H1 (cell line): ENCODE measurements around the gene OTUD1. TPM values are rescaled to one million over a fixed set of nuclear protein-coding genes. Genes with fewer than 3 reads are reported as not detected.

ENCODE experiments used
- CTCF ChIA-PET: fragments of 300-600 bp; sonication (Branson Sonifier 250); formaldehyde crosslinking; loops from one replicate; lab custom pipeline; 2021; ENCODE audit not compliant: partially characterized antibody; lab: Charles Lee
- POLR2A ChIA-PET: fragments of 300-600 bp; sonication (Branson Sonifier 250); formaldehyde crosslinking; loops from one replicate; lab custom pipeline; 2021; ENCODE audit warnings: inconsistent platforms; ENCODE audit not compliant: partially characterized antibody; lab: Charles Lee
- DNase-seq, 2 experiments: peaks; one replicate each; pipeline versions ENCODE4 v3.0.0 to v3.0.0-alpha.2; 2010 to 2022; ENCODE audit warnings: low spot score in 2 of 2, low read depth in 1 of 2, mixed read lengths in 1 of 2
- FAIRE-seq: peaks from 2 replicates; lab custom pipeline; 2011; peaks lifted over from hg19 to GRCh38; lab: Jason Lieb, UNC
- H2AFZ ChIP-seq: 2 replicates; pipeline ENCODE4 v1.8.1; 2012; ENCODE audit warnings: low read length, inconsistent platforms
- H2AK5ac ChIP-seq: 2 replicates; pipeline ENCODE4 v1.6.1; 2013; ENCODE audit warnings: low read depth, low read length
- H2BK120ac ChIP-seq: replicated peaks from 2 replicates; pipeline ENCODE3; 2013; ENCODE audit warnings: low read depth, low read length, inconsistent platforms
- H2BK12ac ChIP-seq: 2 replicates; pipeline ENCODE4 v1.6.1; 2013; ENCODE audit warnings: low read depth, low read length
- H2BK15ac ChIP-seq: 2 replicates; pipeline ENCODE4 v1.6.1; 2013; ENCODE audit warnings: low read length
- H2BK20ac ChIP-seq: 2 replicates; pipeline ENCODE4 v1.6.1; 2013; ENCODE audit warnings: low read length
- H2BK5ac ChIP-seq: 2 replicates; pipeline ENCODE4 v1.6.1; 2013; ENCODE audit warnings: low read depth, low read length
- H3K14ac ChIP-seq: 2 replicates; pipeline ENCODE4 v1.6.1; 2013; ENCODE audit warnings: inconsistent platforms; ENCODE audit not compliant: insufficient read length
- H3K18ac ChIP-seq: 2 replicates; pipeline ENCODE4 v1.6.1; 2013; ENCODE audit warnings: low read length; ENCODE audit errors: extremely low read depth
- H3K23ac ChIP-seq: 2 replicates; pipeline ENCODE4 v1.6.1; 2013; ENCODE audit warnings: inconsistent platforms; ENCODE audit not compliant: insufficient read length
- H3K23me2 ChIP-seq: 2 replicates; pipeline ENCODE4 v1.6.1; 2013; ENCODE audit warnings: low read depth, low read length
- H3K27ac ChIP-seq: 2 replicates; pipeline ENCODE4 v1.6.1; 2011; ENCODE audit warnings: low read depth, low read length, inconsistent platforms
- H3K27me3 ChIP-seq, 4 experiments: replicated peaks in 1 of 4; 1 replicate in 1 of 4; 2 replicates in 3 of 4; pipeline versions ENCODE4 v1.6.1 to v1.8.1; 2011 to 2013; ENCODE audit warnings: low read length in 3 of 4, mild to moderate bottlenecking in 3 of 4, inconsistent platforms in 2 of 4, mixed read lengths in 2 of 4, moderate library complexity in 1 of 4; ENCODE audit not compliant: control insufficient read depth in 3 of 4, insufficient read depth in 3 of 4; ENCODE audit errors: extremely low read depth in 1 of 4
- H3K36me3 ChIP-seq, 4 experiments: 2 replicates each; pipeline versions ENCODE4 v1.6.1 to v1.8.1; 2011 to 2013; ENCODE audit warnings: mild to moderate bottlenecking in 4 of 4, low read length in 3 of 4, moderate library complexity in 2 of 4, control low read depth in 1 of 4, inconsistent platforms in 1 of 4; ENCODE audit not compliant: insufficient read depth in 4 of 4, control insufficient read depth in 2 of 4
- H3K4ac ChIP-seq: replicated peaks from 2 replicates; pipeline ENCODE3; 2013; ENCODE audit warnings: low read length, low read depth, mixed read lengths, inconsistent platforms; ENCODE audit not compliant: insufficient read length
- H3K4me1 ChIP-seq, 4 experiments: replicated peaks in 1 of 4; 1 replicate in 1 of 4; 2 replicates in 3 of 4; pipeline versions ENCODE4 v1.6.1 to v1.8.1; 2011 to 2013; ENCODE audit warnings: low read length in 3 of 4, inconsistent platforms in 2 of 4, mixed read lengths in 1 of 4; ENCODE audit not compliant: insufficient read depth in 4 of 4, control insufficient read depth in 3 of 4
- H3K4me2 ChIP-seq, 2 experiments: 2 replicates each; pipeline versions ENCODE4 v1.6.1 to v1.8.1; 2011 to 2013; ENCODE audit warnings: low read depth in 2 of 2, low read length in 2 of 2, control low read depth in 1 of 2, inconsistent platforms in 1 of 2, mild to moderate bottlenecking in 1 of 2; ENCODE audit not compliant: insufficient read depth in 1 of 2
- H3K4me3 ChIP-seq, 4 experiments: fragments of 200-600, 300-600 bp in 1 of 4; sonication (generic), shearing (Covaris generic), sonication (Bioruptor Twin) in 1 of 4; 2 replicates each; pipeline versions ENCODE4 v1.5.1 to v1.8.1; 2011 to 2016; ENCODE audit warnings: low read length in 4 of 4, low read depth in 3 of 4, control low read depth in 2 of 4, inconsistent platforms in 2 of 4, mild to moderate bottlenecking in 2 of 4, mixed read lengths in 1 of 4, moderate library complexity in 1 of 4; ENCODE audit not compliant: insufficient read depth in 2 of 4; ENCODE audit errors: extremely low read depth in 1 of 4
- H3K56ac ChIP-seq: replicated peaks from 2 replicates; pipeline ENCODE3; 2013; ENCODE audit warnings: low read depth, mild to moderate bottlenecking, mixed read lengths, low read length, inconsistent platforms; ENCODE audit not compliant: insufficient read length
- H3K79me1 ChIP-seq: 2 replicates; pipeline ENCODE4 v1.6.1; 2013; ENCODE audit warnings: low read depth, low read length, control low read depth
- H3K79me2 ChIP-seq, 2 experiments: 2 replicates each; pipeline versions ENCODE4 v1.6.1 to v1.8.1; 2012 to 2013; ENCODE audit warnings: low read length in 2 of 2, mild to moderate bottlenecking in 2 of 2, inconsistent platforms in 1 of 2; ENCODE audit not compliant: insufficient read depth in 2 of 2, control insufficient read depth in 1 of 2
- H3K9ac ChIP-seq, 4 experiments: replicated peaks in 1 of 4; 1 replicate in 1 of 4; 2 replicates in 3 of 4; pipeline versions ENCODE4 v1.6.1 to v1.8.1; 2011 to 2013; ENCODE audit warnings: low read depth in 3 of 4, low read length in 3 of 4, control low read depth in 2 of 4, mild to moderate bottlenecking in 2 of 4, moderate library complexity in 2 of 4, inconsistent platforms in 1 of 4; ENCODE audit errors: extremely low read depth in 1 of 4
- H3K9me3 ChIP-seq, 2 experiments: 2 replicates each; pipeline versions ENCODE4 v1.6.1 to v1.8.1; 2012 to 2013; ENCODE audit warnings: mild to moderate bottlenecking in 2 of 2, moderate library complexity in 2 of 2, control low read depth in 1 of 2, inconsistent platforms in 1 of 2, low read depth in 1 of 2, low read length in 1 of 2, mixed read lengths in 1 of 2; ENCODE audit not compliant: insufficient read depth in 2 of 2
- H4K20me1 ChIP-seq, 2 experiments: replicated peaks in 1 of 2; 2 replicates each; pipeline versions ENCODE3 to v1.8.1; 2011 to 2013; ENCODE audit warnings: inconsistent platforms in 2 of 2, low read length in 2 of 2, mild to moderate bottlenecking in 1 of 2; ENCODE audit not compliant: insufficient read depth in 2 of 2, control insufficient read depth in 1 of 2
- H4K5ac ChIP-seq: 2 replicates; pipeline ENCODE4 v1.6.1; 2013; ENCODE audit warnings: low read length, low read depth, mixed read lengths, inconsistent platforms; ENCODE audit not compliant: insufficient read length
- H4K8ac ChIP-seq: 2 replicates; pipeline ENCODE4 v1.8.0; 2013; ENCODE audit warnings: mild to moderate bottlenecking, moderate library complexity, low read length, inconsistent platforms; ENCODE audit not compliant: insufficient read depth; ENCODE audit errors: extremely low read depth
- H4K91ac ChIP-seq: replicated peaks from 2 replicates; pipeline ENCODE3; 2013; ENCODE audit warnings: low read length, mixed read lengths, inconsistent platforms; ENCODE audit not compliant: insufficient read length
- CTBP2 ChIP-seq: IDR thresholded peaks from 2 replicates; pipeline ENCODE4 v1.7.0; 2011; ENCODE audit warnings: borderline replicate concordance, mild to moderate bottlenecking, moderate library complexity, mixed read lengths, low read length; ENCODE audit not compliant: insufficient read depth, insufficient read length
- EGR1 ChIP-seq: IDR thresholded peaks from 2 replicates; pipeline ENCODE4 v1.6.1; 2011; ENCODE audit warnings: low read depth, low read length, borderline replicate concordance
- HDAC2 ChIP-seq, 2 experiments: fragments of 300-600 bp in 1 of 2; sonication (generic) in 1 of 2; IDR thresholded peaks; 2 replicates each; pipeline ENCODE4 v1.6.1; 2011 to 2012; ENCODE audit warnings: low read depth in 2 of 2, low read length in 2 of 2, mild to moderate bottlenecking in 2 of 2, moderate library complexity in 2 of 2, borderline replicate concordance in 1 of 2, inconsistent platforms in 1 of 2
- NANOG ChIP-seq: IDR thresholded peaks from 2 replicates; pipeline ENCODE4 v1.6.1; 2011; ENCODE audit warnings: low read length, low read depth, mild to moderate bottlenecking, inconsistent platforms; ENCODE audit not compliant: insufficient read depth, poor library complexity, severe bottlenecking
- RFX5 ChIP-seq: IDR thresholded peaks from 2 replicates; pipeline ENCODE4 v1.6.1; 2011; ENCODE audit warnings: low read depth, low read length, improper control_type of control experiment, borderline replicate concordance
- TBP ChIP-seq: IDR thresholded peaks from 2 replicates; pipeline ENCODE4 v1.6.1; 2011; ENCODE audit warnings: low read depth, low read length, improper control_type of control experiment
- whole genome bisulfite sequencing, 2 experiments: shearing (Covaris generic) in 1 of 2; methylation state at CpG; one replicate each; pipeline versions ENCODE4 v1.1.6 to v1.1.7; 2013 to 2015; ENCODE audit warnings: low lambda C conversion rate in 2 of 2, mixed read lengths in 2 of 2, inconsistent platforms in 1 of 2, low coverage in 1 of 2, missing lambda C conversion rate in 1 of 2; ENCODE audit not compliant: insufficient replicate concordance in 2 of 2, insufficient coverage in 1 of 2, insufficient read length in 1 of 2; ENCODE audit errors: extremely low coverage in 1 of 2, missing lambda C conversion rate in 1 of 2; 5-methylcytosine and 5-hydroxymethylcytosine counted together
- polyA plus RNA-seq, 7 experiments: library from polyadenylated mRNA; depleted of rRNA in 3 of 7; stranded (reverse) in 5 of 7; unstranded in 2 of 7; fragments of >200 nt in 5 of 7; fragments of 200-250 nt in 2 of 7; gene quantifications; 1 replicate in 5 of 7; 2 replicates in 1 of 7; 4 replicates in 1 of 7; pipeline versions ENCODE4 v1.2.1 to v1.2.3, GENCODE V29; 2011 to 2013; ENCODE audit warnings: missing spikeins in 2 of 7, mixed read lengths in 2 of 7
- total RNA-seq: library from RNA; stranded (reverse); fragmentation: NEBNext Ultra II Directional; extraction: Animal tissue kit (Norgen Biotek cat#: 25700); gene quantifications from 2 replicates; pipeline ENCODE4 v1.2.1, GENCODE V29; 2021
- TF ChIP-seq, protein P1 (sequence below): IDR thresholded peaks from 2 replicates; pipeline ENCODE4 v1.6.1; 2011; ENCODE audit warnings: low read depth, mild to moderate bottlenecking, low read length; ENCODE audit not compliant: insufficient read depth

Gene OTUD1
- total and polyA plus RNA-seq, 2 of the 8 experiments (the other 6 are each of a cell fraction or from before 2014, with no cell fraction given), result 1.3 to 7.1 TPM

DNA sequence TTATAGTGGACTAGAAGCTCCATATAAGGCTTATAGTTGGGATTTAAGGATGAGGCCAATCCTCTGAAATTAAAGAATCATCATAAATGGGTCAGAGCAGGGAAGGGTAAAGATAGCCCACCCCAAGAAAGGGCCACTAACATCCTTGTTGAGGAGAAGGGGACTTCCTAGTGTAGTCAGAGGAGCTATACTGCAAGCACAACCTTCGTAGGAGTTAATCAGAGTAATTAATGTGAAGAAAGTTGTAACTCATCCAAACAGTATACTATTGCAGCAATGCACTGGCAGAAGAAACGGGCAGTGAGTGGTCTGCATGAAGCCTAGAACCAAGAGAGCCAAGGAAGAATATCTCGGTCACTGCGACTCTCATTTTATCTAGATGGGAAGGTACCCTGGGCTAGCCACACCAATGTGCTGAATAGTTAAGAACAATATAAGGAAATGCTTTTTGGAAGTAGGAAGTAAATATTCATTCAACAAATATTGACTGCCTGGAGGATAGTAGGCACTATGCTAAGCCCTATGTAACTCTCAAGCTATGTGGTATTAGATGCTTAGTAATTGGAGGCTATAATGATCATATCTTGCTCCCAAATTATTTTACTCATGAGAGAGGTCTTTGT, 13.3 kb downstream of the OTUD1 start:
- no peak for FAIRE-seq

More for the DNA sequence above, 13.3 kb downstream of the OTUD1 start:
- H3K23ac ChIP-seq, result no peak overlapping the region
- POLR2A ChIA-PET, result interaction anchor here (0.7 kb wide), 1 partner anchor 33 kb away, joined by 4 read pairs; no protein-coding TSS in a partner anchor
- no peaks in the 10 kb centered on the region for H3K79me2 ChIP-seq
- no peak overlapping the region for H2AK5ac ChIP-seq
- no peak overlapping the region for H2BK15ac ChIP-seq
- H3K56ac ChIP-seq, result no peak overlapping the region
- CTCF ChIA-PET, result interaction anchor here (1.2 to 1.4 kb wide), 2 partner anchors 9 to 138 kb away, joined by 3 read pairs; no protein-coding TSS in a partner anchor
- H3K9me3 ChIP-seq, result no peaks in the 10 kb centered on the region
- H3K9ac ChIP-seq, result no peak overlapping the region
- H3K4me3 ChIP-seq, result no peak overlapping the region
- H2BK20ac ChIP-seq, result no peak overlapping the region
- no peak for TF ChIP-seq HDAC2 (IDR thresholded peaks at IDR 0.05; ENCODE audit: borderline replicate concordance in 1 of 2, low read depth in 2 of 2, low read length in 2 of 2)
- TF ChIP-seq CTBP2, result no peak
- TF ChIP-seq TBP, result no peak
- TF ChIP-seq EGR1, result no peak
- TF ChIP-seq, protein P1, sequence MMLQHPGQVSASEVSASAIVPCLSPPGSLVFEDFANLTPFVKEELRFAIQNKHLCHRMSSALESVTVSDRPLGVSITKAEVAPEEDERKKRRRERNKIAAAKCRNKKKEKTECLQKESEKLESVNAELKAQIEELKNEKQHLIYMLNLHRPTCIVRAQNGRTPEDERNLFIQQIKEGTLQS, result no peak
- no peak for TF ChIP-seq RFX5
- TF ChIP-seq NANOG, result no peak
- no peaks in the 10 kb centered on the region for H3K36me3 ChIP-seq
- H3K4ac ChIP-seq, result no peak overlapping the region
- no peak overlapping the region for H2BK5ac ChIP-seq
- no peak overlapping the region for H2BK12ac ChIP-seq
- H3K79me1 ChIP-seq, result no peaks in the 10 kb centered on the region
- H2BK120ac ChIP-seq, result no peak overlapping the region
- no peaks in the 10 kb centered on the region for H3K27me3 ChIP-seq
- no peak overlapping the region for H2AFZ ChIP-seq
- no peak overlapping the region for H3K4me2 ChIP-seq
- 83% methylated on average over 4 of the region's 4 CpGs; no CpG with 5 or more reads in 1 of the 2 experiments for WGBS, 2 experiments
- no peak overlapping the region for H4K5ac ChIP-seq
- no peak overlapping the region for H4K91ac ChIP-seq
- H3K14ac ChIP-seq, result no peak overlapping the region
- no peak overlapping the region; the same call in 1 of the 2 replicates for H3K27ac ChIP-seq
- DNase-seq, result peak in 1 of 2 experiments; percentile 13
- no peak overlapping the region for H3K18ac ChIP-seq
- H4K8ac ChIP-seq, result no peak overlapping the region
- H3K4me1 ChIP-seq, result peaks cover 0 to 5% (median 1%) of the 10 kb centered on the region in 4 experiments; a peak in 3 of 7 replicates
- H4K20me1 ChIP-seq, result no peaks in the 10 kb centered on the region
- H3K23me2 ChIP-seq, result no peaks in the 10 kb centered on the region
